Uterus (tissue), 2 donors: ENCODE results near the gene GAS7.

Experiments used
- POLR2A ChIP-seq, 2 donors: fragments of 450-650 bp; IDR thresholded peaks; one replicate each; pipeline ENCODE4 v1.6.1; 2016; ENCODE audit warnings: antibody characterized with exemption in 2 of 2, mild to moderate bottlenecking in 1 of 2, moderate library complexity in 1 of 2
- TF ChIP-seq, protein P1 (sequence below), 4 experiments: fragments of 200-600 bp in 2 of 4; fragments of 450-650 bp in 2 of 4; sonication (generic) in 2 of 4; IDR thresholded peaks; one replicate each; pipeline ENCODE4 v1.5.1; 2016 to 2019; ENCODE audit warnings: antibody characterized with exemption in 4 of 4, mild to moderate bottlenecking in 2 of 4, moderate library complexity in 1 of 4

DNA sequence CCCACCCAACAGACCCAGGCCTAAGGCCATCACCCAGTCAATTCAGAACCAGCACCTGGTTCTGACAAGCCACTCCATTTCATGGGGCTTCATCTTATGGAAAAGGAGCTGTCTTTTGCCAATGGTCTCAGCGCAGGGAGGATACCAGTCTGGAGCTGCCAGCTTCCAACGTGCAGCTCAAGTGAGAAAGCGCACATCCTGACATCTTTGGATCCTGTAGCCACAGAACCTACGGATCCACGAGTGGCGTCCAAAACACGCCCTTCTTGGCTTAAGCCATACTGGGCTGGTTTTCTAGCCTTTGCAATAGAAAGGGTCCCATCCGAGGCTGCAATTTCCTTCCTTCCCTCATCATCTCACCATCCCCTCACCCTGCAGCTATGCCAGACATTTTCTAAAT, 101.8 kb downstream of the GAS7 start:
- TF ChIP-seq, protein P1, sequence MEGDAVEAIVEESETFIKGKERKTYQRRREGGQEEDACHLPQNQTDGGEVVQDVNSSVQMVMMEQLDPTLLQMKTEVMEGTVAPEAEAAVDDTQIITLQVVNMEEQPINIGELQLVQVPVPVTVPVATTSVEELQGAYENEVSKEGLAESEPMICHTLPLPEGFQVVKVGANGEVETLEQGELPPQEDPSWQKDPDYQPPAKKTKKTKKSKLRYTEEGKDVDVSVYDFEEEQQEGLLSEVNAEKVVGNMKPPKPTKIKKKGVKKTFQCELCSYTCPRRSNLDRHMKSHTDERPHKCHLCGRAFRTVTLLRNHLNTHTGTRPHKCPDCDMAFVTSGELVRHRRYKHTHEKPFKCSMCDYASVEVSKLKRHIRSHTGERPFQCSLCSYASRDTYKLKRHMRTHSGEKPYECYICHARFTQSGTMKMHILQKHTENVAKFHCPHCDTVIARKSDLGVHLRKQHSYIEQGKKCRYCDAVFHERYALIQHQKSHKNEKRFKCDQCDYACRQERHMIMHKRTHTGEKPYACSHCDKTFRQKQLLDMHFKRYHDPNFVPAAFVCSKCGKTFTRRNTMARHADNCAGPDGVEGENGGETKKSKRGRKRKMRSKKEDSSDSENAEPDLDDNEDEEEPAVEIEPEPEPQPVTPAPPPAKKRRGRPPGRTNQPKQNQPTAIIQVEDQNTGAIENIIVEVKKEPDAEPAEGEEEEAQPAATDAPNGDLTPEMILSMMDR (IDR thresholded peaks at IDR 0.05), result no peak
- no peak for TF ChIP-seq POLR2A (IDR thresholded peaks at IDR 0.05)
